Spleen (tissue), 11 donors: ENCODE data around the gene NT5C. TPM values are rescaled to one million over a fixed set of nuclear protein-coding genes. Genes with fewer than 3 reads are reported as not detected.
"Not testable (repeated sequence)": the region's sequence is repeated elsewhere in the genome, so short reads cannot be mapped to it uniquely, and the experiment has no call there.

Experiments used
- DNase-seq: peaks from one replicate; pipeline ENCODE4 v3.0.0-alpha.2; 2020
- H3K27ac ChIP-seq, 8 donors: fragments of 200-600 bp; sonication (generic) in 7 of 8; 1 replicate in 4 of 8; 2 replicates in 4 of 8; pipeline versions ENCODE4 v1.5.0 to v1.8.0; 2016 to 2021; ENCODE audit warnings: inconsistent platforms in 4 of 8, mild to moderate bottlenecking in 4 of 8, moderate library complexity in 1 of 8
- H3K27me3 ChIP-seq, 7 donors: fragments of 200-600 bp; sonication (generic) in 6 of 7; replicated peaks in 1 of 7; 1 replicate in 4 of 7; 2 replicates in 3 of 7; pipeline versions ENCODE4 v1.5.0 to v1.8.0; 2016 to 2021; ENCODE audit warnings: inconsistent platforms in 3 of 7, mild to moderate bottlenecking in 1 of 7
- H3K36me3 ChIP-seq, 6 donors: fragments of 200-600 bp; sonication (generic) in 5 of 6; 1 replicate in 4 of 6; 2 replicates in 2 of 6; pipeline versions ENCODE4 v1.5.0 to v1.8.0; 2016 to 2021; ENCODE audit warnings: inconsistent platforms in 2 of 6
- H3K4me1 ChIP-seq, 6 donors: fragments of 200-600 bp; sonication (generic) in 5 of 6; 1 replicate in 3 of 6; 2 replicates in 3 of 6; pipeline versions ENCODE4 v1.5.0 to v1.8.0; 2016 to 2021; ENCODE audit warnings: inconsistent platforms in 3 of 6
- H3K4me3 ChIP-seq, 8 donors: fragments of 200-600 bp; sonication (generic) in 7 of 8; 1 replicate in 4 of 8; 2 replicates in 4 of 8; pipeline versions ENCODE4 v1.5.0 to v1.8.0; 2016 to 2021; ENCODE audit warnings: inconsistent platforms in 4 of 8, mild to moderate bottlenecking in 4 of 8, moderate library complexity in 2 of 8
- H3K9me3 ChIP-seq, 8 donors: fragments of 200-600 bp; sonication (generic) in 7 of 8; 1 replicate in 4 of 8; 2 replicates in 4 of 8; pipeline versions ENCODE4 v1.5.0 to v1.8.0; 2016 to 2021; ENCODE audit warnings: inconsistent platforms in 4 of 8
- POLR2A ChIP-seq, 3 donors: fragments of 450-650 bp; IDR thresholded peaks; one replicate each; pipeline ENCODE4 v1.5.1; 2017; ENCODE audit warnings: antibody characterized with exemption in 3 of 3, mild to moderate bottlenecking in 1 of 3
- POLR2AphosphoS5 ChIP-seq, 3 donors: sonication (generic); formaldehyde crosslinking; IDR thresholded peaks; one replicate each; pipeline ENCODE4 v1.5.1; 2017; ENCODE audit warnings: antibody characterized with exemption in 3 of 3
- WGBS, 5 donors: extraction: QIAGEN DNeasy Blood & Tissue Kit in 3 of 5; methylation state at CpG; one replicate each; pipeline versions ENCODE4 v1.1.5 to v1.1.7; 2013 to 2018; 5-methylcytosine and 5-hydroxymethylcytosine counted together
- intact Hi-C: fragments of 100-400 bp; cut with DNase I; formaldehyde crosslinking; loops from one replicate; pipeline ENCODE4 v1.15.0; 2023; ENCODE audit warnings: low total_unique reads
- polyA plus RNA-seq, 3 donors: library from polyadenylated mRNA; stranded (reverse); fragments of 200-250 nt; gene quantifications; one replicate each; pipeline ENCODE4 v1.2.1, GENCODE V29; 2013
- total RNA-seq, 7 donors: library from RNA; depleted of rRNA in 3 of 7; stranded (reverse); fragments of >200 nt in 3 of 7; fragmentation: NEBNext Ultra II Directional in 4 of 7; extraction: Animal tissue kit (Norgen Biotek cat#: 25700) in 4 of 7; gene quantifications; one replicate each; pipeline versions ENCODE4 v1.1.0 to v1.2.1, GENCODE V29; 2016 to 2021
- TF ChIP-seq, protein P1 (sequence below), 11 experiments: fragments of 200-600 bp in 7 of 11; fragments of 450-650 bp in 4 of 11; sonication (generic) in 4 of 11; IDR thresholded peaks in 8 of 11; conservative IDR thresholded peaks in 3 of 11; 1 replicate in 7 of 11; 2 replicates in 4 of 11; pipeline versions ENCODE4 v1.4.0 to v1.8.0; 2016 to 2021; ENCODE audit warnings: antibody characterized with exemption in 11 of 11, inconsistent platforms in 4 of 11, mild to moderate bottlenecking in 1 of 11
- donor health status: healthy with polysubstance abuse.
- donor health status: DM: no; HTN: no; CAD: no; lungs with moderate emphysema.
- donor health status: DM: no; HTN: no; CAD: no.
- donor health status: Bipolar disorder and iron deficiency.
- donor health status: healthy.
- donor health status: DM: no; HTN: no; CAD: no.
- donor health status: DM: yes; HTN: yes; CAD: no.

NT5C gene
- total and polyA plus RNA-seq, 10 donors, result 48.2 to 145 (median 65.8) TPM

DNA sequence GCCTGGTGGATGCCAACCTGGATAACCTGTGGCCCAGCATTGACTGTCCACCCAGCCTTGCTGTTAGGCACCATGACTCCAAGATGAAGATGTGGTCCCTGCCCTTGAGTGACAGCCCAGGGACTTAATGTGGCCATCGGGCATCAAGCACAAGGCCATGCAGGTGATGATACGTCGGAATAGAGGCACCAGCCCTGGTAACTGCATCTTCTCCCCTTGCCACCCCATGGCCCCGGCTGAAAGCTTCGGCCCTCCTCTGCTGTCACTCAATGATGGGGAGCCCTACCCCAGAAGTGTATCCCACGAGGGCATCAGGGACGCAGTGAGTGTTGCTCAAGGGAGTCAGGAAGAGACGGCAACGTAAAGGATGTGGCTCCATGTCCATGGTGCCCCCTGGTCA lies 2.0 kb downstream of the NT5C start:
- DNase-seq, result peak; percentile 62
- Histone ChIP-seq H3K27me3 (no peaks in the 10 kb centered on the region), H3K9me3 (no peaks in the 10 kb centered on the region), H3K27ac (peak overlapping the region in 2 of 8 donors; percentile 94 to 96), H3K36me3 (peaks cover 0 to 28% (median 21%) of the 10 kb centered on the region in 6 donors), H3K4me3 (peak overlapping the region in 1 of 8 donors; percentile 96), H3K4me1 (peaks cover 26 to 66% (median 47%) of the 10 kb centered on the region in 6 donors)
- no peak for TF ChIP-seq POLR2A (IDR thresholded peaks at IDR 0.05)
- no peak for TF ChIP-seq POLR2AphosphoS5 (IDR thresholded peaks at IDR 0.05)
- TF ChIP-seq, protein P1, sequence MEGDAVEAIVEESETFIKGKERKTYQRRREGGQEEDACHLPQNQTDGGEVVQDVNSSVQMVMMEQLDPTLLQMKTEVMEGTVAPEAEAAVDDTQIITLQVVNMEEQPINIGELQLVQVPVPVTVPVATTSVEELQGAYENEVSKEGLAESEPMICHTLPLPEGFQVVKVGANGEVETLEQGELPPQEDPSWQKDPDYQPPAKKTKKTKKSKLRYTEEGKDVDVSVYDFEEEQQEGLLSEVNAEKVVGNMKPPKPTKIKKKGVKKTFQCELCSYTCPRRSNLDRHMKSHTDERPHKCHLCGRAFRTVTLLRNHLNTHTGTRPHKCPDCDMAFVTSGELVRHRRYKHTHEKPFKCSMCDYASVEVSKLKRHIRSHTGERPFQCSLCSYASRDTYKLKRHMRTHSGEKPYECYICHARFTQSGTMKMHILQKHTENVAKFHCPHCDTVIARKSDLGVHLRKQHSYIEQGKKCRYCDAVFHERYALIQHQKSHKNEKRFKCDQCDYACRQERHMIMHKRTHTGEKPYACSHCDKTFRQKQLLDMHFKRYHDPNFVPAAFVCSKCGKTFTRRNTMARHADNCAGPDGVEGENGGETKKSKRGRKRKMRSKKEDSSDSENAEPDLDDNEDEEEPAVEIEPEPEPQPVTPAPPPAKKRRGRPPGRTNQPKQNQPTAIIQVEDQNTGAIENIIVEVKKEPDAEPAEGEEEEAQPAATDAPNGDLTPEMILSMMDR (IDR thresholded peaks at IDR 0.05 in 8 of 11, conservative IDR thresholded peaks at IDR 0.05 in 3 of 11), result no peak
- 86 to 93% (median 89%) methylated on average over 9 of the region's 9 CpGs for WGBS, 5 donors
- intact Hi-C loops, result no loop called here

DNA sequence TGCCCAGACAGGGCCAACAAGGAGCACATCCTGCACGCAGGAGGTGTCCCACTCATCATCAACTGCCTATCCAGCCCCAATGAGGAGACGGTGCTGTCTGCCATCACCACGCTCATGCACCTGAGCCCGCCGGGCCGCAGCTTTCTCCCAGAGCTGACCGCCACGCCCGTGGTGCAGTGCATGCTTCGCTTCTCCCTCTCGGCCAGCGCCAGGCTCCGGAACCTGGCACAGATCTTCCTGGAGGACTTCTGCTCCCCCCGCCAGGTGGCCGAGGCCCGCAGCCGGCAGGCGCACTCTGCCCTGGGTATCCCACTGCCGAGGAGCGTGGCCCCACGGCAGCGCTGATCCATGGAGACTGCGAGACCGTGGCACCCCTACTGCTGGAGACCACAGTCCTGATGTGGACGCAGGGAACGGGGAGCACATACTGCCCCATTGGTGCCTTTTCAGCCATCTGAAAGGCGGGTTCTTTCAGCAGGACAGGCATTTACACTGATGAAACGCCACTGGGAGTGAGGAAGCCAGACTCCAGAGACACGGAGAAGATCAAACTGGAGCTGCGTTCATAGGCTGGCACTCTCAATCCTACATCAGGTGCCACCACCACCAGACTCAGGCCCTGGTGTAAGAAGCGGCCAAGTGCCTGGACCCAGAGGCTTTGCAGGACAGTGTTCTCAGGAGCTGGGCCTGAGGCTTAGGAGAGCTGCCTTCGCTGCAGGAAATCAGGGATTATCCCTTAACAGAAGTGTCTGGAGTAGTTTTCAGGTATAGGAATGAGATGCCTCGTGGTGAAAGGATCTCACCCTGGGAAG lies 2.6 kb downstream of the NT5C start:
- peak in 2 of 3 donors; percentile 32 to 76 for TF ChIP-seq POLR2AphosphoS5 (IDR thresholded peaks at IDR 0.05)
- TF ChIP-seq, protein P1 (IDR thresholded peaks at IDR 0.05 in 8 of 11, conservative IDR thresholded peaks at IDR 0.05 in 3 of 11), result no peak
- intact Hi-C loops, result no loop called here
- DNase-seq, result peak; percentile 75
- Histone ChIP-seq H3K27ac (peak overlapping the region in 1 of 8 donors; percentile 28), H3K4me1 (peaks cover 29 to 73% (median 54%) of the 10 kb centered on the region in 6 donors), H3K27me3 (no peaks in the 10 kb centered on the region), H3K36me3 (peaks cover 0 to 24% (median 21%) of the 10 kb centered on the region in 6 donors), H3K4me3 (no peak overlapping the region), H3K9me3 (no peaks in the 10 kb centered on the region)
- WGBS, 5 donors, result 91 to 94% (median 92%) methylated on average over 11 to 33 of the region's 33 CpGs

- Histone ChIP-seq H3K27ac (peak overlapping the region in 2 of 8 donors; percentile 48 to 87), H3K36me3 (peaks cover 0 to 24% (median 21%) of the 10 kb centered on the region in 6 donors), H3K4me1 (peaks cover 29 to 78% (median 55%) of the 10 kb centered on the region in 6 donors)
- H3K27me3 ChIP-seq, intact Hi-C loops, H3K9me3 ChIP-seq, DNase-seq, H3K4me3 ChIP-seq: not testable (repeated sequence)
- WGBS, 5 donors, result 85 to 93% (median 89%) methylated on average over 5 of the region's 5 CpGs
Measured at GRCh38 chr17:75127936-75128335, 3.6 kb downstream of the NT5C start.

- 83 to 99% (median 92%) methylated on average over 7 to 8 of the region's 8 CpGs for WGBS, 5 donors
- TF ChIP-seq POLR2A (IDR thresholded peaks at IDR 0.05) (no peak), POLR2AphosphoS5 (IDR thresholded peaks at IDR 0.05) (no peak)
- TF ChIP-seq, protein P1 (IDR thresholded peaks at IDR 0.05 in 8 of 11, conservative IDR thresholded peaks at IDR 0.05 in 3 of 11), result no peak
- Histone ChIP-seq H3K4me3 (no peak overlapping the region), H3K36me3 (peaks cover 0 to 24% (median 21%) of the 10 kb centered on the region in 6 donors), H3K4me1 (peaks cover 26 to 68% (median 47%) of the 10 kb centered on the region in 6 donors), H3K27ac (peak overlapping the region in 4 of 8 donors; percentile 48 to 87 (median 82)), H3K9me3 (no peaks in the 10 kb centered on the region), H3K27me3 (no peaks in the 10 kb centered on the region)
- DNase-seq, result no peak
- intact Hi-C loops, result no loop called here
Measured at GRCh38 chr17:75126954-75127353, 4.6 kb downstream of the NT5C start.
